Hepatocyte (in vitro differentiated cells): Measurements from ENCODE around the gene TENT5D.

Experiments used
- EZH2 ChIP-seq: fragments of 200-600 bp; sonication (generic); IDR thresholded peaks from 2 replicates; pipeline ENCODE4 v1.6.1; 2016; ENCODE audit warnings: antibody characterized with exemption, mild to moderate bottlenecking, borderline replicate concordance
- EZH2phosphoT487 ChIP-seq: fragments of 200-600 bp; sonication (generic); IDR thresholded peaks from one replicate; pipeline ENCODE4 v1.6.1; 2018; ENCODE audit warnings: antibody characterized with exemption, mild to moderate bottlenecking, low read depth, moderate library complexity; ENCODE audit not compliant: unreplicated experiment, severe bottlenecking
- TF ChIP-seq, protein P1 (sequence below): fragments of 200-600 bp; sonication (generic); IDR thresholded peaks from 2 replicates; pipeline ENCODE4 v1.5.1; 2016; ENCODE audit warnings: antibody characterized with exemption, mild to moderate bottlenecking; ENCODE audit not compliant: poor library complexity

DNA sequence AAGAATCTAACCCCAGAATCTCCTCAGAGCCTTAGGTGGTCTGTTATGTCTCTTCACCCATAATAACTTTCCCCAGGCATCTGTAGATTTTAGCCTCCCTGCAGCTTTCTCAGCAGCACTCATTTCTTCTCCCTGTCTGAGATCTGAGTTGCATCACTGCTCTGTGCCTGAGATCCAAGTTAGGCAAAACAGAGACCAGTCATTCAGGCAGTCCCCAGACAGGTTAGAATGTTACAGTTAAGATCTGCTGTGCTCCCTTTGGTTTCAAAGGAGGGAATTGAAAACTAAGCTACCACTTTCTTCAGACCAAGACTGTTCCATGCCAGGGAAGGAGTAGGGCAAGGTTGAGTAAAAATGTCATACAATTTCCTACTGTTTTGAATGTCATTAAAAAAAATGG, 65.3 kb downstream of the TENT5D start:
- TF ChIP-seq, protein P1, sequence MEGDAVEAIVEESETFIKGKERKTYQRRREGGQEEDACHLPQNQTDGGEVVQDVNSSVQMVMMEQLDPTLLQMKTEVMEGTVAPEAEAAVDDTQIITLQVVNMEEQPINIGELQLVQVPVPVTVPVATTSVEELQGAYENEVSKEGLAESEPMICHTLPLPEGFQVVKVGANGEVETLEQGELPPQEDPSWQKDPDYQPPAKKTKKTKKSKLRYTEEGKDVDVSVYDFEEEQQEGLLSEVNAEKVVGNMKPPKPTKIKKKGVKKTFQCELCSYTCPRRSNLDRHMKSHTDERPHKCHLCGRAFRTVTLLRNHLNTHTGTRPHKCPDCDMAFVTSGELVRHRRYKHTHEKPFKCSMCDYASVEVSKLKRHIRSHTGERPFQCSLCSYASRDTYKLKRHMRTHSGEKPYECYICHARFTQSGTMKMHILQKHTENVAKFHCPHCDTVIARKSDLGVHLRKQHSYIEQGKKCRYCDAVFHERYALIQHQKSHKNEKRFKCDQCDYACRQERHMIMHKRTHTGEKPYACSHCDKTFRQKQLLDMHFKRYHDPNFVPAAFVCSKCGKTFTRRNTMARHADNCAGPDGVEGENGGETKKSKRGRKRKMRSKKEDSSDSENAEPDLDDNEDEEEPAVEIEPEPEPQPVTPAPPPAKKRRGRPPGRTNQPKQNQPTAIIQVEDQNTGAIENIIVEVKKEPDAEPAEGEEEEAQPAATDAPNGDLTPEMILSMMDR = no peak
- no peak for TF ChIP-seq EZH2phosphoT487
- no peak for TF ChIP-seq EZH2
